ENCODE results near the gene TRIM63. TPM values are rescaled to one million over a fixed set of nuclear protein-coding genes. Genes with fewer than 3 reads are reported as not detected.

The TRIM63 gene
- total RNA-seq, 1 experiment from 2014 or later = not detected

- H3K27me3 Mint-ChIP-seq (ENCODE audit: low read depth) = peaks cover 85% of the 10 kb centered on the region
- TF ChIP-seq, protein P1, sequence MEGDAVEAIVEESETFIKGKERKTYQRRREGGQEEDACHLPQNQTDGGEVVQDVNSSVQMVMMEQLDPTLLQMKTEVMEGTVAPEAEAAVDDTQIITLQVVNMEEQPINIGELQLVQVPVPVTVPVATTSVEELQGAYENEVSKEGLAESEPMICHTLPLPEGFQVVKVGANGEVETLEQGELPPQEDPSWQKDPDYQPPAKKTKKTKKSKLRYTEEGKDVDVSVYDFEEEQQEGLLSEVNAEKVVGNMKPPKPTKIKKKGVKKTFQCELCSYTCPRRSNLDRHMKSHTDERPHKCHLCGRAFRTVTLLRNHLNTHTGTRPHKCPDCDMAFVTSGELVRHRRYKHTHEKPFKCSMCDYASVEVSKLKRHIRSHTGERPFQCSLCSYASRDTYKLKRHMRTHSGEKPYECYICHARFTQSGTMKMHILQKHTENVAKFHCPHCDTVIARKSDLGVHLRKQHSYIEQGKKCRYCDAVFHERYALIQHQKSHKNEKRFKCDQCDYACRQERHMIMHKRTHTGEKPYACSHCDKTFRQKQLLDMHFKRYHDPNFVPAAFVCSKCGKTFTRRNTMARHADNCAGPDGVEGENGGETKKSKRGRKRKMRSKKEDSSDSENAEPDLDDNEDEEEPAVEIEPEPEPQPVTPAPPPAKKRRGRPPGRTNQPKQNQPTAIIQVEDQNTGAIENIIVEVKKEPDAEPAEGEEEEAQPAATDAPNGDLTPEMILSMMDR (conservative IDR thresholded peaks at IDR 0.05) = no peak
- H3K4ac ChIP-seq (ENCODE audit: low read depth, low read length) = no peak overlapping the region
- WGBS (ENCODE audit: extremely low coverage, insufficient read length, low lambda C conversion rate) = no CpG with 5 or more reads among the region's 6 CpGs
- no peak overlapping the region; the same call in 1 of the 2 replicates for H3K14ac ChIP-seq (ENCODE audit: insufficient read depth, low read length)
- no peak overlapping the region for H2AFZ ChIP-seq (ENCODE audit: low read length)
- H2BK12ac ChIP-seq (ENCODE audit: insufficient read length, low read depth, low read length) = no peak overlapping the region
- H3K56ac ChIP-seq (ENCODE audit: insufficient read length, low read depth, low read length) = no peak overlapping the region
- H3K4me3 Mint-ChIP-seq = no peak overlapping the region
- H3K79me1 ChIP-seq (ENCODE audit: insufficient read depth, low read depth, low read length, poor library complexity, severe bottlenecking) = no peaks in the 10 kb centered on the region
- H3K9ac ChIP-seq (ENCODE audit: extremely low read depth, insufficient read length, low read length) = peak overlapping the region; percentile 20
- no peak overlapping the region for H2BK15ac ChIP-seq (ENCODE audit: low read depth, low read length)
- no peak overlapping the region for H3K27ac Mint-ChIP-seq
- H2BK5ac ChIP-seq (ENCODE audit: insufficient read length, low read length) = no peak overlapping the region
- no peaks in the 10 kb centered on the region; the same call in 1 of the 2 replicates for H3K4me1 ChIP-seq (ENCODE audit: insufficient read depth, low read length)
- DNase-seq = no peak
- no peaks in the 10 kb centered on the region for H3K9me3 Mint-ChIP-seq
- no peak overlapping the region for H3K4me2 ChIP-seq (ENCODE audit: insufficient read depth, insufficient read length, low read length)
- peaks cover 12% of the 10 kb centered on the region for H3K23me2 ChIP-seq (ENCODE audit: insufficient read length, low read depth, low read length, poor library complexity, severe bottlenecking)
- H2AK5ac ChIP-seq (ENCODE audit: insufficient read length, low read length) = no peak overlapping the region
- no peak overlapping the region for H3T11ph ChIP-seq (ENCODE audit: low read length)
- H4K91ac ChIP-seq (ENCODE audit: insufficient read length, low read depth, low read length) = no peak overlapping the region
- H2BK120ac ChIP-seq (ENCODE audit: low read depth, low read length, poor library complexity, severe bottlenecking) = no peak overlapping the region
- H3K27ac ChIP-seq (ENCODE audit: insufficient read length, low read depth, low read length) = no peak overlapping the region
- H4K5ac ChIP-seq (ENCODE audit: insufficient read length, low read depth, low read length) = no peak overlapping the region
- no peak overlapping the region for H4K8ac ChIP-seq (replicated peaks; ENCODE audit: insufficient read length, low read depth, low read length)
- no peaks in the 10 kb centered on the region for H3K79me2 ChIP-seq (ENCODE audit: insufficient read depth, low read length)
- no peaks in the 10 kb centered on the region for H3K9me3 ChIP-seq (ENCODE audit: control insufficient read depth, low read depth, low read length)
- H3K23ac ChIP-seq (ENCODE audit: insufficient read length, low read depth, low read length) = no peak overlapping the region
- no peak overlapping the region for H2BK20ac ChIP-seq (ENCODE audit: low read depth, low read length, poor library complexity, severe bottlenecking)
- H3K36me3 Mint-ChIP-seq (ENCODE audit: insufficient read depth in 1 of 3, low read depth in 3 of 3) = no peaks in the 10 kb centered on the region
- peaks cover 4% of the 10 kb centered on the region; the same call in 1 of the 2 replicates for H3K27me3 ChIP-seq (ENCODE audit: insufficient read depth, low read length)
- peaks cover 9% of the 10 kb centered on the region in 2 experiments for H3K4me1 Mint-ChIP-seq
- peaks cover under 1% of the 10 kb centered on the region for H4K20me1 ChIP-seq (ENCODE audit: control insufficient read depth, insufficient read depth, insufficient read length)
- no peak overlapping the region for H3K18ac ChIP-seq (ENCODE audit: insufficient read length, low read depth, low read length)
Measured at GRCh38 chr1:26037904-26038303, 29.5 kb downstream of the TRIM63 start.
